K562 (cell line): ENCODE results near the gene MTHFD2. TPM values are rescaled to one million over a fixed set of nuclear protein-coding genes. Genes with fewer than 3 reads are reported as not detected.

ENCODE experiments used
- ARID1B ChIP-seq: fragments of 450-650 bp; IDR thresholded peaks from 2 replicates; pipeline ENCODE4 v1.6.1; 2016; ENCODE audit warnings: antibody characterized with exemption, mild to moderate bottlenecking, inconsistent platforms
- CXXC5 ChIP-seq: fragments of 250-450 bp; sonication (Bioruptor Pico); IDR thresholded peaks from 2 replicates; pipeline ENCODE4 v1.8.0; 2022; ENCODE audit warnings: inconsistent platforms, mild to moderate bottlenecking, moderate library complexity
- EHMT2 ChIP-seq: fragments of 450-650 bp; IDR thresholded peaks from 2 replicates; pipeline ENCODE4 v1.6.1; 2018; ENCODE audit warnings: antibody characterized with exemption
- NUFIP1 ChIP-seq: fragments of 450-650 bp; IDR thresholded peaks from 2 replicates; pipeline ENCODE4 v1.6.1; 2018; ENCODE audit not compliant: partially characterized antibody
- OTX1 ChIP-seq: fragments of 450-650 bp; formaldehyde crosslinking; IDR thresholded peaks from 2 replicates; pipeline ENCODE4 v1.4.0; 2022; ENCODE audit warnings: mild to moderate bottlenecking
- PCBP1 ChIP-seq: fragments of 200-400 bp; formaldehyde crosslinking; IDR thresholded peaks from 2 replicates; pipeline ENCODE4 v1.6.1; 2018; ENCODE audit warnings: mild to moderate bottlenecking, low read depth, low read length; ENCODE audit not compliant: poor library complexity, severe bottlenecking
- PML ChIP-seq: IDR thresholded peaks from 2 replicates; pipeline ENCODE4 v1.6.1; 2012; ENCODE audit warnings: low read length, inconsistent platforms
- RBFOX2 ChIP-seq: fragments of 200-400 bp; formaldehyde crosslinking; IDR thresholded peaks from 2 replicates; pipeline ENCODE4 v1.6.1; 2017; ENCODE audit warnings: low read depth, mild to moderate bottlenecking, low read length, moderate library complexity
- RCOR1 ChIP-seq, 2 experiments: IDR thresholded peaks; 2 replicates each; pipeline ENCODE4 v1.6.1; 2012; ENCODE audit warnings: low read depth in 2 of 2, low read length in 2 of 2, borderline replicate concordance in 1 of 2, improper control_type of control experiment in 1 of 2
- SMARCA4 ChIP-seq: fragments of 450-650 bp; IDR thresholded peaks from 2 replicates; pipeline ENCODE4 v1.6.1; 2016
- SREBF2 ChIP-seq: sonication (generic); formaldehyde crosslinking; IDR thresholded peaks from 2 replicates; pipeline ENCODE4 v1.4.0; 2020; ENCODE audit warnings: mild to moderate bottlenecking, missing genetic modification reagents
- ZNF174 ChIP-seq: fragments of 250-450 bp; sonication (Bioruptor Pico); IDR thresholded peaks from 2 replicates; pipeline ENCODE4 v1.4.0; 2020; ENCODE audit warnings: mild to moderate bottlenecking
- polyA plus RNA-seq, 8 experiments: library from polyadenylated mRNA; depleted of rRNA in 4 of 8; stranded (reverse) in 5 of 8; unstranded in 3 of 8; fragments of >200 nt; fragmentation: Nextera tagmentation in 2 of 8; fragmentation: Illumina TruSeq in 1 of 8; extraction: Ambion mirVana in 2 of 8; extraction: Trizol in 1 of 8; gene quantifications; 2 replicates each; pipeline versions ENCODE4 v1.2.1 to v1.2.3, GENCODE V29; 2011 to 2014; ENCODE audit warnings: inconsistent platforms in 1 of 8, missing spikeins in 1 of 8
- total RNA-seq, 7 experiments: library from RNA; depleted of rRNA in 6 of 7; stranded (reverse); fragments of >200 nt in 6 of 7; fragmentation: Illumina TruSeq in 2 of 7; extraction: Trizol in 2 of 7; gene quantifications; 2 replicates each; pipeline versions ENCODE4 v1.2.1 to v1.2.3, GENCODE V29; 2011 to 2021; ENCODE audit warnings: low replicate concordance in 1 of 7
- TF ChIP-seq, protein P1 (sequence below): fragments of 450-650 bp; IDR thresholded peaks from 2 replicates; pipeline ENCODE4 v1.7.0; 2016; ENCODE audit warnings: borderline replicate concordance
- TF ChIP-seq, protein P2 (sequence below): sonication (generic); formaldehyde crosslinking; IDR thresholded peaks from 2 replicates; pipeline ENCODE4 v1.8.0; 2022; ENCODE audit warnings: mild to moderate bottlenecking, missing genetic modification reagents
- TF ChIP-seq, protein P3 (sequence below): sonication (generic); IDR thresholded peaks from 2 replicates; pipeline ENCODE4 v1.6.1; 2016
- TF ChIP-seq, protein P4 (sequence below): fragments of 250-450 bp; sonication (Bioruptor Pico); IDR thresholded peaks from 2 replicates; pipeline ENCODE4 v1.4.0; 2020
- TF ChIP-seq, protein P5 (sequence below): fragments of 250-450 bp; sonication (Bioruptor Pico); IDR thresholded peaks from 2 replicates; pipeline ENCODE4 v1.5.0; 2020; ENCODE audit warnings: mild to moderate bottlenecking

MTHFD2 gene
- total and polyA plus RNA-seq, 9 of the 15 experiments (the other 6 are each of a cell fraction or from before 2014, with no cell fraction given) = 113 to 520 (median 234) TPM

DNA sequence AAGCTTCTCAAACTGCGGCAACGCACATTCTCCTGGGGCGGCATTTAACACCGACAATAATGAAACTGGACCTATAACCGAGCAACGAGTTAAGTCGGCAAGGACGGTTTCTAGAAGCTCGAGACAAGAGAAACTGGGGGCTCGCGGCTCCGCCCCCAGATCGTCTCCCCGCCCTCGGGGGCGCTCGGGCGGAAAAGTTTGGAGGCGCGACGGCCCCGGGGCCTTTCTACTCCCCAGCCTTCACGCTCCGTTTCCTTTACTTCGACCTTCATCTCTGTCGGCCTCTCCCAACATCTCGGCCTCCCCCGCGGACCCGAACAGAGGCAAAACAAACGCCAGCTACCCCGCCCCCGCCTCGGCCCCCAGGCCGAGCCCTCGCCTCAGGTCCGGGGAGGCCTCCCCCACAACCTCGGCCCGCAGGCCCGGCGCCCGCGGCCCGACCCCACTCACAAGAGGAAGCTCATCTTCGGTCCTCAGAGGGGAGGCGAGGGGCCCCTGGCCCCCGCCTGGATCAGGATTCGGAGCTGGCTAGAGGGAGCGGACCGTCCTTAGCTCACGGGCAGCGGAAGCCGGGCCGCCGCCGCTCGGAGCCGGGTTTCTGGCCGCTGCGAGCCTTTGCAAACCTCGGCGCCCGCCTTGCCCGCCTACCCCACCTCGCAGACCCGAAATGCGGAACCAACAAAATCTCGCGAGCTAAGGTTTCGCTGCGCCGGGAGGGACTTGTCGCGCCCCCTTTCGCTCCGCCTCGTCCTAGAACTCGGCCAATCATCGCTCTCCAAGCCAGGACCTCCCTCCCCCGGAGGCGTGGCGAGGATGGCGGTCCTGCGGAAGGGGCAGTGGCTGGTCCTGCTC lies 20.0 kb upstream of the MTHFD2 start, which contains the start of gene MOB1A (continued):
- TF ChIP-seq, protein P1, sequence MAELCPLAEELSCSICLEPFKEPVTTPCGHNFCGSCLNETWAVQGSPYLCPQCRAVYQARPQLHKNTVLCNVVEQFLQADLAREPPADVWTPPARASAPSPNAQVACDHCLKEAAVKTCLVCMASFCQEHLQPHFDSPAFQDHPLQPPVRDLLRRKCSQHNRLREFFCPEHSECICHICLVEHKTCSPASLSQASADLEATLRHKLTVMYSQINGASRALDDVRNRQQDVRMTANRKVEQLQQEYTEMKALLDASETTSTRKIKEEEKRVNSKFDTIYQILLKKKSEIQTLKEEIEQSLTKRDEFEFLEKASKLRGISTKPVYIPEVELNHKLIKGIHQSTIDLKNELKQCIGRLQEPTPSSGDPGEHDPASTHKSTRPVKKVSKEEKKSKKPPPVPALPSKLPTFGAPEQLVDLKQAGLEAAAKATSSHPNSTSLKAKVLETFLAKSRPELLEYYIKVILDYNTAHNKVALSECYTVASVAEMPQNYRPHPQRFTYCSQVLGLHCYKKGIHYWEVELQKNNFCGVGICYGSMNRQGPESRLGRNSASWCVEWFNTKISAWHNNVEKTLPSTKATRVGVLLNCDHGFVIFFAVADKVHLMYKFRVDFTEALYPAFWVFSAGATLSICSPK = no peak
- TF ChIP-seq EHMT2 (no peak), RCOR1 (IDR thresholded peaks at IDR 0.05; ENCODE audit: borderline replicate concordance in 1 of 2, low read depth in 2 of 2, low read length in 2 of 2) (peak in 1 of 2 experiments; percentile 25; a peak in 1 of 4 replicates), ARID1B (peak; percentile 31; the same call in 1 of the 2 replicates), PML (peak; percentile 62; the same call in 1 of the 2 replicates), NUFIP1 (no peak), CXXC5 (CRISPR knock-in tag) (peak; percentile 75), SMARCA4 (0 out of 2 replicates have a peak, but pooled peaks have one; percentile 9), RBFOX2 (peak; percentile 100), ZNF174 (CRISPR knock-in tag) (no peak), PCBP1 (peak; percentile 84), OTX1 (CRISPR knock-in tag) (0 out of 2 replicates have a peak, but pooled peaks have one; percentile 2), SREBF2 (no peak)
- TF ChIP-seq, protein P2, sequence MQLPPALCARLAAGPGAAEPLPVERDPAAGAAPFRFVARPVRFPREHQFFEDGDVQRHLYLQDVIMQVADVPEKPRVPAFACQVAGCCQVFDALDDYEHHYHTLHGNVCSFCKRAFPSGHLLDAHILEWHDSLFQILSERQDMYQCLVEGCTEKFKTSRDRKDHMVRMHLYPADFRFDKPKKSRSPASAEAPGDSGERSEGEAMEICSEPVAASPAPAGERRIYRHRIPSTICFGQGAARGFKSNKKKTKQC (CRISPR knock-in tag) = no peak; the same call in 1 of the 2 replicates
- TF ChIP-seq, protein P3, sequence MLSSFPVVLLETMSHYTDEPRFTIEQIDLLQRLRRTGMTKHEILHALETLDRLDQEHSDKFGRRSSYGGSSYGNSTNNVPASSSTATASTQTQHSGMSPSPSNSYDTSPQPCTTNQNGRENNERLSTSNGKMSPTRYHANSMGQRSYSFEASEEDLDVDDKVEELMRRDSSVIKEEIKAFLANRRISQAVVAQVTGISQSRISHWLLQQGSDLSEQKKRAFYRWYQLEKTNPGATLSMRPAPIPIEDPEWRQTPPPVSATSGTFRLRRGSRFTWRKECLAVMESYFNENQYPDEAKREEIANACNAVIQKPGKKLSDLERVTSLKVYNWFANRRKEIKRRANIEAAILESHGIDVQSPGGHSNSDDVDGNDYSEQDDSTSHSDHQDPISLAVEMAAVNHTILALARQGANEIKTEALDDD = peak; percentile 47; the same call in 1 of the 2 replicates
- TF ChIP-seq, protein P4, sequence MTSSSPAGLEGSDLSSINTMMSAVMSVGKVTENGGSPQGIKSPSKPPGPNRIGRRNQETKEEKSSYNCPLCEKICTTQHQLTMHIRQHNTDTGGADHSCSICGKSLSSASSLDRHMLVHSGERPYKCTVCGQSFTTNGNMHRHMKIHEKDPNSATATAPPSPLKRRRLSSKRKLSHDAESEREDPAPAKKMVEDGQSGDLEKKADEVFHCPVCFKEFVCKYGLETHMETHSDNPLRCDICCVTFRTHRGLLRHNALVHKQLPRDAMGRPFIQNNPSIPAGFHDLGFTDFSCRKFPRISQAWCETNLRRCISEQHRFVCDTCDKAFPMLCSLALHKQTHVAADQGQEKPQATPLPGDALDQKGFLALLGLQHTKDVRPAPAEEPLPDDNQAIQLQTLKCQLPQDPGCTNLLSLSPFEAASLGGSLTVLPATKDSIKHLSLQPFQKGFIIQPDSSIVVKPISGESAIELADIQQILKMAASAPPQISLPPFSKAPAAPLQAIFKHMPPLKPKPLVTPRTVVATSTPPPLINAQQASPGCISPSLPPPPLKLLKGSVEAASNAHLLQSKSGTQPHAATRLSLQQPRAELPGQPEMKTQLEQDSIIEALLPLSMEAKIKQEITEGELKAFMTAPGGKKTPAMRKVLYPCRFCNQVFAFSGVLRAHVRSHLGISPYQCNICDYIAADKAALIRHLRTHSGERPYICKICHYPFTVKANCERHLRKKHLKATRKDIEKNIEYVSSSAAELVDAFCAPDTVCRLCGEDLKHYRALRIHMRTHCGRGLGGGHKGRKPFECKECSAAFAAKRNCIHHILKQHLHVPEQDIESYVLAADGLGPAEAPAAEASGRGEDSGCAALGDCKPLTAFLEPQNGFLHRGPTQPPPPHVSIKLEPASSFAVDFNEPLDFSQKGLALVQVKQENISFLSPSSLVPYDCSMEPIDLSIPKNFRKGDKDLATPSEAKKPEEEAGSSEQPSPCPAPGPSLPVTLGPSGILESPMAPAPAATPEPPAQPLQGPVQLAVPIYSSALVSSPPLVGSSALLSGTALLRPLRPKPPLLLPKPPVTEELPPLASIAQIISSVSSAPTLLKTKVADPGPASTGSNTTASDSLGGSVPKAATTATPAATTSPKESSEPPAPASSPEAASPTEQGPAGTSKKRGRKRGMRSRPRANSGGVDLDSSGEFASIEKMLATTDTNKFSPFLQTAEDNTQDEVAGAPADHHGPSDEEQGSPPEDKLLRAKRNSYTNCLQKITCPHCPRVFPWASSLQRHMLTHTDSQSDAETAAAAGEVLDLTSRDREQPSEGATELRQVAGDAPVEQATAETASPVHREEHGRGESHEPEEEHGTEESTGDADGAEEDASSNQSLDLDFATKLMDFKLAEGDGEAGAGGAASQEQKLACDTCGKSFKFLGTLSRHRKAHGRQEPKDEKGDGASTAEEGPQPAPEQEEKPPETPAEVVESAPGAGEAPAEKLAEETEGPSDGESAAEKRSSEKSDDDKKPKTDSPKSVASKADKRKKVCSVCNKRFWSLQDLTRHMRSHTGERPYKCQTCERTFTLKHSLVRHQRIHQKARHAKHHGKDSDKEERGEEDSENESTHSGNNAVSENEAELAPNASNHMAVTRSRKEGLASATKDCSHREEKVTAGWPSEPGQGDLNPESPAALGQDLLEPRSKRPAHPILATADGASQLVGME (CRISPR knock-in tag) = peak; percentile 12; the same call in 1 of the 2 replicates
- TF ChIP-seq, protein P5, sequence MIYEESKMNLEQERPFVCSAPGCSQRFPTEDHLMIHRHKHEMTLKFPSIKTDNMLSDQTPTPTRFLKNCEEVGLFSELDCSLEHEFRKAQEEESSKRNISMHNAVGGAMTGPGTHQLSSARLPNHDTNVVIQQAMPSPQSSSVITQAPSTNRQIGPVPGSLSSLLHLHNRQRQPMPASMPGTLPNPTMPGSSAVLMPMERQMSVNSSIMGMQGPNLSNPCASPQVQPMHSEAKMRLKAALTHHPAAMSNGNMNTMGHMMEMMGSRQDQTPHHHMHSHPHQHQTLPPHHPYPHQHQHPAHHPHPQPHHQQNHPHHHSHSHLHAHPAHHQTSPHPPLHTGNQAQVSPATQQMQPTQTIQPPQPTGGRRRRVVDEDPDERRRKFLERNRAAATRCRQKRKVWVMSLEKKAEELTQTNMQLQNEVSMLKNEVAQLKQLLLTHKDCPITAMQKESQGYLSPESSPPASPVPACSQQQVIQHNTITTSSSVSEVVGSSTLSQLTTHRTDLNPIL (CRISPR knock-in tag) = no peak
